GM19035 (cell line): ENCODE results near the gene NOS2.
"Not testable (repeated sequence)": the region's sequence is repeated elsewhere in the genome, so short reads cannot be mapped to it uniquely, and the experiment has no call there.

Experiments
- ATAC-seq: cut with Tn5 transposase; IDR thresholded peaks from one replicate; pipeline ENCODE4 v1.9.1; 2021; ENCODE audit not compliant: unreplicated experiment

The NOS2 gene

DNA sequence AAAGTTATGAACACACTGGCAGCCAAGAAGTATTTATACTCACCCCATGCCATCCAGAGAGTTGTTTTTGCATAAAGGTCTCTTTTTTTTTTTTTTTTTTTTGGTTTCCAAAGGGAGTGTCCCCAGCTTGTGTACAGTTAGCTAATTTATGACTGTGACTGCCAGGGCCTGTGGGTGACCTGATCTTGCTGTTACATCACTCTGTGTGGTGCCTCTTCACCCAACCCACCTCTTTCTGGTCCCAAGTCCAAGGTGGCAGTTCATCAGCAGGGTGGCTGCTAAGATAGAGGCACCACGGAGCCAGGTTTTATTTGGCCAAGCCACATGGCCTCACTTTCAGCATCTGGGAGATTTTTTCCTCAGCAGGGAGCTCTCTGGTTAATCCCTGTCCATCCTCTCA lies at the start of gene NOS2:
NOS2 (minus strand) TSS at position 8 of the 400 bp plus-strand sequence. CDS start 1,720 bp downstream, outside the sequence.
- no peak for ATAC-seq

DNA sequence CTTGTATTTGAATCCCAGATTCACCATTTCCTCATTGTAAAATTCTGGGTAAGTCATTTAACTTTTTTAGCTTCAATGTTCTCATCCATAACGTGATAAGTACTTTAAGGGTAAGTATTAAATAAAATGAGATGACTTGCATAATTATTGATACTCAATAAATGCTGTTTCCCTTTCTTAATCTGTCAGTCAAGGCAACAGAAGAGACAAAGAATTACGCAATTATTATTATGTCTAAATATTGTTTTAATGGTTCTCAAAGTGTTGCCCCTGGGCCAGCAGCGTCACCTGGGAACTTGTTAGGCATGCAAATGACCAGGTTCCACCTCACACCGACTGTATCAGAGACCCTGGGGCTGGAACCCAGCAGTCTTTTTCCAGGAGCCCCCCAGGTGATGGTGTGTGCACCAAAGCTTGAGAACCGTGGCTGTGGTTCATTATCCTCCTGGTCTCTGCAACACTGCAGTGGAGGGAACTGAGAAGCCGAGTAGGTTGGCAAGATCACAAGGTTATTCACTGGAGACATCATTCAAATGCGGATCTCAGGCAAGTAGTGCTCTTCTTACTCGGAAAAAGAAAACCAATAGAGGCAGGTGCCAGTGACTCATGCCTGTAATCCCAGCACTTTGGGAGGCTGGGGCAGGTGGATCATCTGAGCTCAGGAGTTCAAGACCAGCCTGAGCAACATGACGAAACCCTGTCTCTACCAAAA lies 49.3 kb upstream of the NOS2 start:
- ATAC-seq, result no peak

DNA sequence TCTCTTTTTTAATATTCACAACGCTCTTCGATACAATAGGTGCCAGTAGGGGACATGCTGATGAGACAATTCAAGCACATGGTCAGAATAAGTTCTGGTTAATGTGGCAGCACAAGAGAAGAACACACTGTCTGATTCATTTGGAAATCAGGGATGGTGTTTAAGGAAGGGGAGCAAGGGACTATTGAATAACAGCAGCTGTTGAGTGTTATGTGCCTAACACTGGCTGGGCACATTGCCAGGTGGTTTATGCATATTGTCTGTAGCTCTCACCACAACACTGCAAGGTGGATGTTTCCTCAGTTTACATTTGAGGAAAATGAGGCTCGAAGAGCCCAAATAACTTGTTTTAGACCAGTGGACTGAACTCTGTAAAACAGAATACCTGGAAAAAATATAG lies 48.6 kb upstream of the NOS2 start:
- ATAC-seq, result no peak

DNA sequence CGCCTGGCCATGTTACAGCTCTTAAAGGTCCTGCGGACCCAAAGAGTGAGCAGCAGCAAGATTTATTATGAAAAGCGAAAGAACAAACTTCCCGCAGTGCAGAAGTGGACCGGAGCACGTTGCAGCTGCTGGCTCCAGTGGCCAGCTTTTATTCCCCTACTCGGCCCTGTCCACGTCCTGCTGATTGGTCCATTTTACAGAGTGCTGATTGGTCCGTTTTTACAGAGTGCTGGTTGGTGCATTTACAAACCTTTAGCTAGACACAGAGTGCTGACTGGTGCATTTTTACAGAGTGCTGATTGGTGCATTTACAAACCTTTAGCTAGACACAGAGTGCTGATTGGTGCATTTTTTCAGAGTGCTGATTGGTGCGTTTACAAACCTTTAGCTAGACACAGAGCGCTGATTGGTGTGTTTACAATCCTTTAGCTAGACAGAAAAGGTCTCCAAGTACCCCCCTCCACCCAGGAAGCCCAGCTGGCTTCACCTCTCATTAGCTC lies 46.5 kb upstream of the NOS2 start:
- not testable (repeated sequence) for ATAC-seq

DNA sequence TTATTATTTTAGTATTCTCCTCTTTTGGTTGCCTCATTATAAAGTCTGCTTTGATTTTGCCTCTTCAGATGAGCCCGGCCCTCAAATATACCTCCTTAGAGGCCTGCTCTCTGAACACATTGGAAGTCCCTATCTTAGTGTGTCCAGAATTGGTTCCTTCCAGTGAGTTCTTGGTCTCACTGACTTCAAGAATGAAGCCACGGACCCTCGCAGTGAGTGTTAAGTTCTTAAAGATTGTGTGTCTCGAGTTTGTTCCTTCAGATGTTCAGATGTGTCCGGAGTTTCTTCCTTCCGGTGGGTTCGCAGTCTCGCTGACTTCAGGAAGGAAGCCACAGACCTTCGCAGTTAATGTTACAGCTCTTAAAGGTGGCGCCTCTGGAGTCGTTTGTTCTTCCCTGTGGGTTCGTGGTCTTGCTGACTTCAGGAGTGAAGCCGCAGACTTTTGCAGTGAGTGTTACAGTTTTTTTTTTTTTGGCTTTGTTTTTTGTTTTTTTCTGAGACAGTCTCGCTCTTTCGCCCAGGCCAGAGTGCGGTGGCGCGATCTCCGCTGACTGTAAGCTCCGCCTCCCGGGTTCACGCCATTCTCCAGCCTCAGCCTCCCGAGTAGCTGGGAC lies 45.8 kb upstream of the NOS2 start:
- no peak for ATAC-seq

DNA sequence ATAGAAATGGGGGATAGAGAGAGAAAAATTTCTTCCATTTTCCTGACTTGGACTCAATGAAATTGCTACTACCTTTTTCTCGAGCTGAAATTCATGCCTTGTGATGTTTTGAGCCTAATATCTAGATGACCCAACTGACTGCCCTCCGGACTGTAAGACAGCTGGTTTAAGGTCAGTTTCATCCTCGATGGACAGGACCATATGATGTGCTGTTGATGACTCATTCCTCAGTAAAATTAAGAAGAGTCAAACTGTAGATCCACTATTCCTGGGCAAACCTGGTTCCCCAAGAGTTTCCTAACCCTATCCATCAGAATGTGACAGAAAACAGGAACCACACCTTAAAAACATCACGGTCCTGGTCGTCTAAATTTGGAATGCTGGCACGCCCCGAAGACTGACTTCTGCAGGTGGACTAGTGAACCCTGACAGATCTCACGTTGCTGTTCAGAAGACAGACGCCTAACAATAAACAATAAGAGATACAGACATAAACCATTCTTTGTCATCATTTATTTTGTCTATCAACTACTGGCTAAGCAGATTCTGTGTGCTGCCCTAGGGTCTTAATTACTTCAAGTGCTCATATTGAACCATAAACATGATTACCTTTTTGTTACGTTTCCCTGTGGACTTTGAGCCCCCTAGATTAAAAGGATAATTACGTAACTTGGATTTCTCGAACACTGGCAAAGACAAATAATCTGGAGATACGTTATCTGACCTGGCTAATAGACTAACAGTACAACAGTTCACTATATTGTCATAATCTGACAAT lies 45.1 kb upstream of the NOS2 start:
- ATAC-seq, result no peak

DNA sequence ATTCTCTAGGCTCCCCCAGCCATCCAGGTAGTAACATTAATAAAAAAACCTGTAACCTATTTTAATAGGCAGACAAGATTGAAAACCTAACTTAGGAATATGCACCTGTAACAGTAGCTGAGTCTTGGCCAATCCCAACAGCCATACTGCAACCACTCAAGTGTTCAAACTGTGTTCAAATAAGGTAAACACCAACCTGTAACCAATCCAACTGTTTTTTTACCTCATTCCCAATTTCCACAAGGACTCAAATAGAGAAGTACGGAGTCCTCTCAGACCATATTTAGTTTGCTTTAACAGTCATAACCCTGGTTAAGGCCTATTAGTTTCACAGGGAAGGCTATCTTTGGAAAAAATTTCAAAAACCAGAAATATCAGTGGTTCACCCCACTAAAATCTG lies 40.4 kb upstream of the NOS2 start:
- no peak for ATAC-seq

DNA sequence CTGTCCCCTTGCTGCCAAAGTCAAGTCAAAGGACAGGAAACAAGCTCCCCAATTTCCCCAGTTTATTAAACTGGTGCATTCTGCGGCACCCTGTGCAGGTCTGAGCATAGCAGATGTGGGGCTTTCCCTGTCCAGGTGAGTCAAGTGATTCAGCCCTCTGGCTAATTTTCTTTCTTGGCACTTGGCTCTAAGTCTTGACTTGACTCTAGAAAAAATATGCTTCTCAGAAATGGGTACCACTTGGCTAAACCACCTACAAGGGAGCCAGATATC lies 40.0 kb upstream of the NOS2 start:
- ATAC-seq, result not testable (repeated sequence)

DNA sequence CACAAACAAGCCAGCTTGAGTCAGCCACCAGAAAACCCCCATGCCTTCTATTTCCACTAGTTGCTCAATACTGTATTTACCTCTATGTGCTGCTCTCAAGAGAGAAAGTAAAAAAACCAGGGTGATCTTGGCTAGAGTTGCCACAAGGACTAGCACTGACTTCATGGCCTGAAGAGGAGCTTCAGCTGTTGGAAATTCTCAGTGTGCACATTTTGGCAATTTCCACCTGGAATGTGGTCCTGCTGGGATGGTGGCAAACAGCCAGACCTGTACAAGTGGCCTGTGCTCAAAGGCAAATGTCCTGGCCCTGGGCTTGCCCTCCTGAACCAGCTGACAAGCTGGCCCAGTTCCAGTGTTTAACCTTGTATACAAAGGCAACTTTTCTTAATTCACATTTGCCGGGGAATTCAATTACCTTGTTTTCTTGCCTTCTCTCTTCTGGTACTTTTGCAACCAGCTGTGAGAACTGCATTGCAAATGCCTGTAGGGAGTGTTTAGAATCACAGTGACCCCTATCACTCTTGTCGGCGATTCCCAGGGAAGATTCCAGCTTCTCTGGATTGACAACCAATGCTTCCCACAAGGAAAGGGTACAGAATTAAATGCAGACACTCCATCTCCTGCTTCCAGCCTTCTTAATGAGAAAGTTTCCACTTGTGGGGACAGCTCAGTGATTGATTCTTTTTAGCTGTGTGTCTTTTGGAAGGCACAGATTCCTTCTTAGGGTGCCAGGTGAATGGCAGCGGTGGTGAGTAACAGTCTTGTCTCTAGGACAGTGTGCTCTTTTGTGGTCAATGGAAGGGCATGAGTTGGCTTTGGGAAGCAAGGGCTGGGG lies 39.5 kb upstream of the NOS2 start:
- ATAC-seq, result not testable (repeated sequence)

DNA sequence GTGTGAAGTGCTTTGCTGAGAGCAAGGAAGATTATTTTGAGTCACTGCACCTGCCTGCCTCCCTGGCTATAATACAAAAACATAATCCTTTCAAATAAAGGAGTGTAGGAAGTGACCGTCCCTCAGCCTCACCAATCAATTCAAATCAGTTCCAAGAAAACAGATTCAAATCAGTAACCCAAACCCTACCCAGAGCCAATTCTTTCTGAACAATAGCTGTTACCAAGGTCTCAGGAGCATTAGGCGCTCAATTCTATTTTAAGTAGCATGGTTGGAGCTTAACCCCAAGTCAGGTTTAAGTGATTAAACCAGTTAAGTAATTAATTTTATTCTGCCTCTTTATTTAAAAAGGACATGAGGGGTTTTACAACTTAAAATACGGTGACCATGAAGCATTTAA lies 38.3 kb upstream of the NOS2 start:
- ATAC-seq, result not testable (repeated sequence)

DNA sequence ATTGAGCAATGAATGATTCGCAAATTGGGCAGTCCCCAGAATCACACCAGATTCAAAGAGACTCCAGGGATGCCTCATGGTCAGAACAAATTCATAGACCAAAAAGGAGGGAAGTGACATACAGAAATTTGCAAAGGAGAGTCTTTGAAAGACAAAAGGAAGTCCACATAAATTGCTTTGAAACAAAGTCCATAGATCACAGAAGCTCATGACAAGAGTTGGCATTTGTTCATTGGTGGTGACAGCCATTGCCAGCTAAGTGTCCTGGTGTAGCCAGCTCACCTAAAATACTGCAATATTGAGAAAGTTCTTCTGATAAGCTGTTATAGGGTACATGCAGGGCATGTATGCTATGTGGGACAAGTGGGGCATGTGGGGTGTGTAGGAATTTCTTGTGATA lies 37.4 kb upstream of the NOS2 start:
- not testable (repeated sequence) for ATAC-seq

DNA sequence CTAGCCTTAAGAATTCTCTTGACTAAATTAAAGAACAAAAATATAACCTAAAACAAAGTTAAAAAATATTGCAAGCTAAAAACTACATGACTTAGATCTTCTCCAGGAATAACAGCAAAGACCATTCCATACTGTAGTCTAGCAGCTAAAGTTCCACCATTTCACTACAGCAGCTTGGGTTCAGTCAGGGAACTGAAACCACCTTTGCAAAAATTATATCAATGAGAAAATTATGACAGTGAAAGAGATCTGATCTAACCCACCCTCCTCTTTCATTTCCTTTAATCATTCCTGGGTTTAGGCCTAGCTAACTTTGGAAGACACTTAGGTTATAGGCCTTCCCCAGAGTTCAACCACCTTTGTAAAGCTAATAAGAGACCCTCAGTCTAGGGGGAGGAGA lies 36.3 kb upstream of the NOS2 start:
- ATAC-seq, result no peak

DNA sequence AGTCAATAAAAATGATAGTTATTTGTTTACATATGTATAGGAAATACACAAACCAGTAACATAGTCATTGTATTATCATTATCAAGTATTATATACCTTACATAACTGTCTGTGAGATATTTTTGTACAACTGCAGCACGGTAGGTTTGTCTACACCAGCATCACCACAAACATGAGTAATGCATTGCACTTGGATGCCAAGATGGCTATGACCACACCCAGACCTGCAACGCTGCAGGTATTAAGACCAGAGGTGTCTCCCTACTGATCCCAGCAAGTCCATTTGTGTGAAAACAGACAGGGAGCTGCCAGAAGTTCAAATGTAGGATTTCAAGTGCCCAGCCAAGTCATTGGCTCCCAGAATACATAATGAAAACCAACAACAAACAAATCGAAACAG lies 34.2 kb upstream of the NOS2 start:
- no peak for ATAC-seq

DNA sequence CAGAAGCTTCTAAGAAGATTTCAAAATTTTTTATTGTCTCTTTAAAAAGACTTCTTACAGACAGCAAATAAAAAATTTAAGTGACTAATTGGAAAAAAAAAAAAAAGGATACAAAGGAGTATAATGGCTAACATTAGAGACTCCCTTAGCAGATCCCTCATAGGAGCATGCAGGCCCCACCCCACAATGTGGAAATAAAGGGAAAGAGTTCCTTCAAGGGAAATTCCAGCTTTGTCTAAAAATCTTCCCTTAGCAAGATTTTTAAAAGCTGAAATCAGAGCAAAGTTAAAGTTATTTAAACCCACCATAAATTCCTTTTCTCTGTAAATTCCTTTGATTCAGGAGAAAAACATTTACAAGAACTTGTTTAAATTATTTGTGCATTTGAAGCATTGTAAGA lies 32.5 kb upstream of the NOS2 start:
- no peak for ATAC-seq

DNA sequence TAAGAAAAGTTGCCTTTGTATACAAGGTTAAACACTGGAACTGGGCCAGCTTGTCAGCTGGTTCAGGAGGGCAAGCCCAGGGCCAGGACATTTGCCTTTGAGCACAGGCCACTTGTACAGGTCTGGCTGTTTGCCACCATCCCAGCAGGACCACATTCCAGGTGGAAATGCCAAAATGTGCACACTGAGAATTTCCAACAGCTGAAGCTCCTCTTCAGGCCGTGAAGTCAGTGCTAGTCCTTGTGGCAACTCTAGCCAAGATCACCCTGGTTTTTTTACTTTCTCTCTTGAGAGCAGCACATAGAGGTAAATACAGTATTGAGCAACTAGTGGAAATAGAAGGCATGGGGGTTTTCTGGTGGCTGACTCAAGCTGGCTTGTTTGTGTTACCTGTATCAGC lies 29.6 kb upstream of the NOS2 start:
- not testable (repeated sequence) for ATAC-seq

DNA sequence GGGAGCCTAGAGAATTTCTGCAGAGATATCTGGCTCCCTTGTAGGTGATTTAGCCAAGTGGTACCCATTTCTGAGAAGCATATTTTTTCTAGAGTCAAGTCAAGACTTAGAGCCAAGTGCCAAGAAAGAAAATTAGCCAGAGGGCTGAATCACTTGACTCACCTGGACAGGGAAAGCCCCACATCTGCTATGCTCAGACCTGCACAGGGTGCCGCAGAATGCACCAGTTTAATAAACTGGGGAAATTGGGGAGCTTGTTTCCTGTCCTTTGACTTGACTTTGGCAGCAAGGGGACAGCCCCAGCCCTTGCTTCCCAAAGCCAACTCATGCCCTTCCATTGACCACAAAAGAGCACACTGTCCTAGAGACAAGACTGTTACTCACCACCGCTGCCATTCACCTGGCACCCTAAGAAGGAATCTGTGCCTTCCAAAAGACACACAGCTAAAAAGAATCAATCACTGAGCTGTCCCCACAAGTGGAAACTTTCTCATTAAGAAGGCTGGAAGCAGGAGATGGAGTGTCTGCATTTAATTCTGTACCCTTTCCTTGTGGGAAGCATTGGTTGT lies 28.9 kb upstream of the NOS2 start:
- not testable (repeated sequence) for ATAC-seq

DNA sequence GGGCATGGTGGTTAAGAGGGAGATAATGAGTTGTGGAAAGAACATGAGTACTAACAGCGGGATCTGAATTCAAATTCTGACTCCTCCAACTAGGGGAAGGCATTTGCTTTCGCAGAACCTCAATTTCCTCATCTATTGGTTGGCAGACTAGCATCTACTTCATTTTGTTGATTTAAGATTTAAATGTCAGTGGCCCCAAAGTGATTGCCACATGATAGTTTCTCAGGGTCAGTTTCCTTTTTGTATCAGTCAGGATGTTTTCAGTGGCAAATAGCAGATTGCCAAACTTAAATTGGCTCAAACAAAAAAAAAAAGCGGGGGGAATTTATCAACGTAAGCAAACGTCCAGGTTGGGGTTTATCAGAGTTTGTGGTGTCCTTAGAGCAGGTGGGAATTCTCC lies 25.1 kb upstream of the NOS2 start:
- ATAC-seq, result no peak

DNA sequence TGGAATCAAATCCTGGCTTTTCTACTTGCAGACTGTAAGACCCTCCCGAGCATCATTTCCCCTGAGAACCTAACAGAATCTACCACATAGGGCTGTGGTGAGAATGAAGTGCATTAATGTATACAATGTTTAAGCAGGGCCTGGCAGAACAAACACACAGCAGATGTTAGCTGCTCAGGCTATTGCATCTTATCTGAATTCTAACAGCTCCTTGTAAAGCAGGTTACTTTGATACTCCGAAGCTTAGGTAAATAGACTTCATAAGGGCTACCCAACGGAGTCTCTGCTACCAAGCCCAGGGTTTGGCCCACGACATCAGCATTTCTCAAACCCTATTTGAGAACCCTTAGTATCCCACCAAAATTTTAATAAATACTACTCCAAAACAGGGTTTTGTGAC lies 24.4 kb upstream of the NOS2 start:
- ATAC-seq, result no peak

DNA sequence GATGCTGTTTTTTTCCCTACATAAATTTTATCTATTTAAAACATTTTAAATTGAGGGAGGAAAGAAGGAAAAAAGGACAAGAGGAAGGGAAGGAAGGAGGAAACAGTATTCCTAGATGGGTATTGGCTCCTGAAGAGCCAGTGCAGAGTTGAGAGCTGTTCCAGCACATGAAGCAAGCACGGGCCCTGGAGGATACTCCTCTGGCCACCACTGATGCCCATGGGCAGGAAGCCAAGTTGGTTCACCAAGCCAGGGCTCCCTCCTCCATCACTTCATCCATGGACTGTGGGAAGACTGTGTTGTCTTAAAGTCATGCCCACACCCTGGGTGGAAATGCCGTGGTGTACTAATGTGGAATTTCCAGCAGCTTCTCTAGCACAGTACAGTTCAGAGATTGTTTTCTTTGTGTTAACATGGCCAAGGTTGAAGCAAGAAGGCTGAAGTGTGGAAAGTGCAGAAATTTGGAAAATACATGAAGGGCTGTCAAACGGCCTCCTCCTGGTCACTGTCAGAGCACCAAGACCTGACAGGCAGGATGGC lies 23.9 kb upstream of the NOS2 start:
- ATAC-seq, result no peak

DNA sequence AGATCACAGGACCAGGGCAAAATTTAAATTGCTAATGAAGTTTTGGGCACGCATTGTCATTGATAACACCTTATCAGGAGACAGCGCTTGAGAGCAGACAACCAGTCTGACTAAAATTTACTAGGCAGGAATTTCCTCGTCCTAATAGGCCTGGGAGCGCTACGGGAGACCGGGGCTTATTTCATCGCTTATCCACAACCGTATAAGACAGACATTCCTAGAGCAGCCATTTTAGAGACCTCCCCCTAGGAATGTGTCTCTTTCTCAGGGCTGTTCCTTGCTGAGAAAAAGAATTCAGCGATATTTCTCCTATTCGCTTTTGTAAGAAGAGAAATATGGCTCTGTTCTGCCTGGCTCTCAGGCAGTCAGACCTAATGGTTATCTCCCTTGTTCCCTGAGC lies 21.8 kb upstream of the NOS2 start:
- not testable (repeated sequence) for ATAC-seq

DNA sequence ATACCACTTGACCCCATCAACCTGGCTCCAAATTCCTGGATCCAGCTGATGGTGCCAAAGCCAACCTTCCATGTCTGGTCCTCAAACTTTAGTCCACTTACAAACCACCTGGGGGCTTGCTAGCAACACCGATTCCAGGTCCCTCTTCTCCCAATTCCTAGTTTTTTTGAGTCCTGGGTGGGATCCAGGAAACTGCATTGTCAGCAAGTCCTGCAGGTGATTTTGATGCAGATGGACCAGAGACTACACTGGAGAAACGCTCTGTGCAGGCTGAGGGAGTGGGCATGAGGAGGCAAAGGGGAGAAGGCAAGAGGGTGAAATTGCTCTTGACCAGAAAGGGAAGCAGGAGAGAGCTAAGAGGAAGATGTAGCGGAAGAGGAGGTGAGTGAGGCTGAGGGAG lies 21.0 kb upstream of the NOS2 start:
- ATAC-seq, result no peak
